ENCODE data around the gene TMEM95.

TMEM95 gene

DNA sequence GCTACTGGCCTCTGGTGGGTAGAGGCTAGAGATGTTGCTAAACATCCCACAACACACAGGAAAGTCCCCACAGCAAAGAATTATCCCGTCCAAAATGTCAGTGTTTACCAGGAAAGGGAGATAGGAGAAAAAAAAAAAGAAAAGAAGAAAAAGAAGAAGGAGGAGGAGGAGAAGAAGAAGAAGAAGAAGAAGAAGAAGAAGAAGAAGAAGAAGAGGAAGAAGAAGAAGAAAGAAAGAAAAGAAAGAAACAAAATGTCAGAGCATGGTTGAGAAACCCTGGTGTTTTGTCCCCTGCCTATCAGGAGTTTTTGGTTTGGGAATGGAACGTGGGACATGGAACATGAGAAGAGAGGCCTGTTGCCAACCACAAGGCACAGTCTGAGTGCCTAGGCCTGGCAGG is 2.4 kb downstream of the TMEM95 start (continued):
- no peak for TF ChIP-seq CSRNP3 (CRISPR knock-in tag; IDR thresholded peaks at IDR 0.05)
- TF ChIP-seq BACH2 (CRISPR knock-in tag; IDR thresholded peaks at IDR 0.05; ENCODE audit: borderline replicate concordance), result no peak
- no peak for TF ChIP-seq CREB5 (CRISPR knock-in tag; IDR thresholded peaks at IDR 0.05; ENCODE audit: low read depth)
- no peak for TF ChIP-seq SNAI2 (CRISPR knock-in tag; IDR thresholded peaks at IDR 0.05)
- no peak for TF ChIP-seq ZNF8 (CRISPR knock-in tag; IDR thresholded peaks at IDR 0.05)
- no peak for TF ChIP-seq GLIS3 (CRISPR knock-in tag; IDR thresholded peaks at IDR 0.05)
- TF ChIP-seq RARB (CRISPR knock-in tag; IDR thresholded peaks at IDR 0.05), result no peak
- no peak for TF ChIP-seq ZC3H10 (CRISPR knock-in tag; IDR thresholded peaks at IDR 0.05)
- no peak for TF ChIP-seq ZNF70 (CRISPR knock-in tag; IDR thresholded peaks at IDR 0.05)
- TF ChIP-seq ESRRG (CRISPR knock-in tag; IDR thresholded peaks at IDR 0.05), result no peak

DNA sequence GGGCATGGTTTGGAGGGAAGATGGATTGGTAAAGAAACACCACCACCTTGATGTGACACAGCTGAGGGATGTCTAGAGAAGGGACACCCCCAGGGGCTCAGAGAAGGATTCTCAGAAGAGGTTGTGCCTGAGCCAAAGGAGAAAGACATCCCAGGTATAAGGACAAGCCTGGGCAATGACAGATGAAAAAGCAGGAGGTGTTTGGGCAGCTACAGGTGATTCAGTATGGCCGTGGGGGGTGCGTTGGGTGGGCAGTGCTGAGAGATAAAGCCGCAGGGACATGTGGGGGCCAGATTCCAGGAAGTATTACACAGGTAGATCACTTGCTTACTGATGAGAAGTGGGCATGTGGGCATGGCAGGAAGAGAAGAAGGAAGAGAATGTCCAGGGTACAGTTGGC is 7.0 kb downstream of the TMEM95 start:
- TF ChIP-seq OSR1 (CRISPR knock-in tag; IDR thresholded peaks at IDR 0.05) (no peak), ZNF565 (CRISPR knock-in tag; conservative IDR thresholded peaks at IDR 0.05; ENCODE audit: low read depth) (no peak), CREB5 (CRISPR knock-in tag; IDR thresholded peaks at IDR 0.05; ENCODE audit: low read depth) (no peak), TOX (CRISPR knock-in tag; IDR thresholded peaks at IDR 0.05; ENCODE audit: borderline replicate concordance) (no peak), CSRNP3 (CRISPR knock-in tag; IDR thresholded peaks at IDR 0.05) (no peak), BACH2 (CRISPR knock-in tag; IDR thresholded peaks at IDR 0.05; ENCODE audit: borderline replicate concordance) (no peak), PPARA (CRISPR knock-in tag; IDR thresholded peaks at IDR 0.05; ENCODE audit: borderline replicate concordance) (no peak), RARB (CRISPR knock-in tag; IDR thresholded peaks at IDR 0.05) (no peak), SNAI2 (CRISPR knock-in tag; IDR thresholded peaks at IDR 0.05) (no peak), CSDC2 (CRISPR knock-in tag; IDR thresholded peaks at IDR 0.05) (no peak), ZFP3 (CRISPR knock-in tag; IDR thresholded peaks at IDR 0.05) (no peak), ESRRG (CRISPR knock-in tag; IDR thresholded peaks at IDR 0.05) (no peak), ZNF8 (CRISPR knock-in tag; IDR thresholded peaks at IDR 0.05) (no peak), PATZ1 (CRISPR knock-in tag; IDR thresholded peaks at IDR 0.05; ENCODE audit: borderline replicate concordance) (no peak), GLIS3 (CRISPR knock-in tag; IDR thresholded peaks at IDR 0.05) (no peak), ARNTL (CRISPR knock-in tag; IDR thresholded peaks at IDR 0.05; ENCODE audit: borderline replicate concordance, low read depth) (no peak), ZFP30 (CRISPR knock-in tag; IDR thresholded peaks at IDR 0.05) (no peak)
- TF ChIP-seq, protein P1, sequence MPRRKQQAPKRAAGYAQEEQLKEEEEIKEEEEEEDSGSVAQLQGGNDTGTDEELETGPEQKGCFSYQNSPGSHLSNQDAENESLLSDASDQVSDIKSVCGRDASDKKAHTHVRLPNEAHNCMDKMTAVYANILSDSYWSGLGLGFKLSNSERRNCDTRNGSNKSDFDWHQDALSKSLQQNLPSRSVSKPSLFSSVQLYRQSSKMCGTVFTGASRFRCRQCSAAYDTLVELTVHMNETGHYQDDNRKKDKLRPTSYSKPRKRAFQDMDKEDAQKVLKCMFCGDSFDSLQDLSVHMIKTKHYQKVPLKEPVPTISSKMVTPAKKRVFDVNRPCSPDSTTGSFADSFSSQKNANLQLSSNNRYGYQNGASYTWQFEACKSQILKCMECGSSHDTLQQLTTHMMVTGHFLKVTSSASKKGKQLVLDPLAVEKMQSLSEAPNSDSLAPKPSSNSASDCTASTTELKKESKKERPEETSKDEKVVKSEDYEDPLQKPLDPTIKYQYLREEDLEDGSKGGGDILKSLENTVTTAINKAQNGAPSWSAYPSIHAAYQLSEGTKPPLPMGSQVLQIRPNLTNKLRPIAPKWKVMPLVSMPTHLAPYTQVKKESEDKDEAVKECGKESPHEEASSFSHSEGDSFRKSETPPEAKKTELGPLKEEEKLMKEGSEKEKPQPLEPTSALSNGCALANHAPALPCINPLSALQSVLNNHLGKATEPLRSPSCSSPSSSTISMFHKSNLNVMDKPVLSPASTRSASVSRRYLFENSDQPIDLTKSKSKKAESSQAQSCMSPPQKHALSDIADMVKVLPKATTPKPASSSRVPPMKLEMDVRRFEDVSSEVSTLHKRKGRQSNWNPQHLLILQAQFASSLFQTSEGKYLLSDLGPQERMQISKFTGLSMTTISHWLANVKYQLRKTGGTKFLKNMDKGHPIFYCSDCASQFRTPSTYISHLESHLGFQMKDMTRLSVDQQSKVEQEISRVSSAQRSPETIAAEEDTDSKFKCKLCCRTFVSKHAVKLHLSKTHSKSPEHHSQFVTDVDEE (CRISPR knock-in tag; IDR thresholded peaks at IDR 0.05), result no peak
- no peak for ATAC-seq

DNA sequence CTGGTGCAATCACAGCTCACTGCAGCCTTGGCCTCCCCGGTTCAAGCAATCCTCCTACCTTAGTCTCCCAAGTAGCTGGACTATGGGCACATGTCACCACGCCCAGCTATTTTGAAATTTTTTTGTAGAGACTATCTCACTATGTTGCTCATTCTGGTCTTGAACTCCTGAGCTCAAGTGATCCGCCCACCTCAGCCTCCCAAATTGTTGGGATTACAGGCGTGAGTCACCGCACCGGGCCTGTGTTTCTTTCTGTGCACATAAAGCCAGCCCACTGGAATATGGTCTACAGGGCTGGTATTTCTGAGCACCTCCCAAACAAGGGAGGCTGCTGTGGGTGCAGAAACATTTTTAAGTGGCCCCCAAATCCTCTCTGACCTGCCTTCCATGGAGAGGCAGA is 8.4 kb downstream of the TMEM95 start:
- no peak for ATAC-seq
- TF ChIP-seq GLIS3 (CRISPR knock-in tag; IDR thresholded peaks at IDR 0.05), result no peak
- TF ChIP-seq TCF4 (CRISPR knock-in tag; IDR thresholded peaks at IDR 0.05; ENCODE audit: borderline replicate concordance), result no peak
- no peak for TF ChIP-seq PATZ1 (CRISPR knock-in tag; IDR thresholded peaks at IDR 0.05; ENCODE audit: borderline replicate concordance)
- TF ChIP-seq POU6F1 (CRISPR knock-in tag; IDR thresholded peaks at IDR 0.05; ENCODE audit: borderline replicate concordance, low read depth), result no peak
- no peak for TF ChIP-seq ESRRG (CRISPR knock-in tag; IDR thresholded peaks at IDR 0.05)
- no peak for TF ChIP-seq ISL1 (CRISPR knock-in tag; IDR thresholded peaks at IDR 0.05)
